ENCODE data around the gene TMEM223. TPM values are rescaled to one million over a fixed set of nuclear protein-coding genes. Genes with fewer than 3 reads are reported as not detected.

Gene TMEM223
- total RNA-seq, 1 donor from 2014 or later = 19.6 TPM

GRCh38 chr11:62799486-62799885 lies 7.7 kb upstream of the TMEM223 start:
- no peaks in the 10 kb centered on the region for H3K9me3 ChIP-seq
- no peaks in the 10 kb centered on the region for H3K27me3 ChIP-seq
- DNase-seq (ENCODE audit: extremely low spot score in 2 of 2) = no peak
- TF ChIP-seq, protein P1, sequence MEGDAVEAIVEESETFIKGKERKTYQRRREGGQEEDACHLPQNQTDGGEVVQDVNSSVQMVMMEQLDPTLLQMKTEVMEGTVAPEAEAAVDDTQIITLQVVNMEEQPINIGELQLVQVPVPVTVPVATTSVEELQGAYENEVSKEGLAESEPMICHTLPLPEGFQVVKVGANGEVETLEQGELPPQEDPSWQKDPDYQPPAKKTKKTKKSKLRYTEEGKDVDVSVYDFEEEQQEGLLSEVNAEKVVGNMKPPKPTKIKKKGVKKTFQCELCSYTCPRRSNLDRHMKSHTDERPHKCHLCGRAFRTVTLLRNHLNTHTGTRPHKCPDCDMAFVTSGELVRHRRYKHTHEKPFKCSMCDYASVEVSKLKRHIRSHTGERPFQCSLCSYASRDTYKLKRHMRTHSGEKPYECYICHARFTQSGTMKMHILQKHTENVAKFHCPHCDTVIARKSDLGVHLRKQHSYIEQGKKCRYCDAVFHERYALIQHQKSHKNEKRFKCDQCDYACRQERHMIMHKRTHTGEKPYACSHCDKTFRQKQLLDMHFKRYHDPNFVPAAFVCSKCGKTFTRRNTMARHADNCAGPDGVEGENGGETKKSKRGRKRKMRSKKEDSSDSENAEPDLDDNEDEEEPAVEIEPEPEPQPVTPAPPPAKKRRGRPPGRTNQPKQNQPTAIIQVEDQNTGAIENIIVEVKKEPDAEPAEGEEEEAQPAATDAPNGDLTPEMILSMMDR (IDR thresholded peaks at IDR 0.05) = no peak
- TF ChIP-seq POLR2A (IDR thresholded peaks at IDR 0.05) (no peak), POLR2AphosphoS5 (IDR thresholded peaks at IDR 0.05; ENCODE audit: insufficient read depth in 1 of 2, low read depth in 1 of 2) (no peak)
- H3K27ac ChIP-seq = no peak overlapping the region
- H3K36me3 ChIP-seq = peaks cover 6 to 93% of the 10 kb centered on the region in 2 donors
- H3K4me1 ChIP-seq = peaks cover 25% of the 10 kb centered on the region
- intact Hi-C loops (cut with DNase I) = no loop called here
- no peak overlapping the region for H3K4me3 ChIP-seq

- peaks cover 12% of the 10 kb centered on the region for H3K4me1 ChIP-seq
- H3K36me3 ChIP-seq = peaks cover 0 to 90% of the 10 kb centered on the region in 2 donors
- no peak overlapping the region for H3K27ac ChIP-seq
- no peaks in the 10 kb centered on the region for H3K27me3 ChIP-seq
- no peak overlapping the region for H3K4me3 ChIP-seq
- TF ChIP-seq POLR2A (IDR thresholded peaks at IDR 0.05) = no peak
- TF ChIP-seq, protein P1 (IDR thresholded peaks at IDR 0.05) = no peak
- TF ChIP-seq POLR2AphosphoS5 (IDR thresholded peaks at IDR 0.05; ENCODE audit: insufficient read depth in 1 of 2, low read depth in 1 of 2) = no peak
- H3K9me3 ChIP-seq = no peaks in the 10 kb centered on the region
- no peak for DNase-seq (ENCODE audit: extremely low spot score in 2 of 2)
- intact Hi-C loops (cut with DNase I) = no loop called here
These were observed 4.5 kb upstream of the TMEM223 start for GRCh38 chr11:62796281-62796680.

DNA sequence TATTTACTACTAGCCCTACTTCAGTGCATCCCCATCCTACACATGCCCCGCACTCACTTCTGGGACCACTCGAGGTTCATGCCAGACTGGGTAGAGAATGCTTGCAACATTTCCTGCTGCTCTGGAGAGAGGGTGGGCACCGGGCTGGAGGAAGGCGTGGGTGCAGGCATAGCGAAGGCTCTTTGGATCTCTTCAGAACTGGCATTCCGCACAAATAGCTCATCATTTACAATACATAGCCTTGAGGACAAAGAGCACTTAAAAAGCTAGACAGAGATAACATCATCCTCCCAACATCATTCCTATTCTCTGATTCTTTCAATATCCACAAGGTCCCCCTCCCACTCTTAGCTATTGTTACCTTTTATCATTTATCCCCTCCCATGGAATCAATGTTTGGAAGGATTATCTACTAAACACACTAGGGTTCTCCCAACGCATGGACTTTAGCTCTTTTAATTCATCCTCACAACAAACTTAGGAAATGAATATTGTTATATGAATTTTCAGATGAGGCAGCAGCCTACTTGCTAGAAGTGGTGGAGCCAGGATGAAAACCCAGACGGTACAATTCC lies 2.5 kb upstream of the TMEM223 start:
- no peak overlapping the region for H3K27ac ChIP-seq
- H3K4me3 ChIP-seq = no peak overlapping the region
- DNase-seq (ENCODE audit: extremely low spot score in 2 of 2) = no peak
- peaks cover 0 to 71% of the 10 kb centered on the region in 2 donors for H3K36me3 ChIP-seq
- TF ChIP-seq POLR2AphosphoS5 (IDR thresholded peaks at IDR 0.05; ENCODE audit: insufficient read depth in 1 of 2, low read depth in 1 of 2) = no peak
- TF ChIP-seq, protein P1 (IDR thresholded peaks at IDR 0.05) = no peak
- no peak for TF ChIP-seq POLR2A (IDR thresholded peaks at IDR 0.05)
- no peaks in the 10 kb centered on the region for H3K9me3 ChIP-seq
- H3K4me1 ChIP-seq = peaks cover 32% of the 10 kb centered on the region
- intact Hi-C loops (cut with DNase I) = no loop called here
- H3K27me3 ChIP-seq = no peaks in the 10 kb centered on the region

DNA sequence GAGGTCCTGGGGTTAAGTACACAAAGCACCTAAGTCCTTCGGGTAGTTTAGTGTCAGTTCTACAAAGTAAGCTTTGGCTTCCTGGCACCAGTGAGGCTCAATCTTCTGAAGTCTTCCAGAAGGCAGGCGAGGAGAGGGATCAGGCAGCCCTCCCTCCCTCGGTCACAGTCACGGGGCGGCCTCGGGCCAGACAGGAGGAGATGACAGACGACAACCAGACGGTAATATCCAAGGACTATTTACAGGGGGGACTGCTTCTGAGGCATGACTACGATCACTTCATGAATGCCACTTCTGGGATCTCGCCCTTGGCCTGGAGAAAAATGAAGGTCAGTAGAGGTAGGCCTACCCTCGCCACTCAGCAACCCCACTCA lies 383 bp upstream of the TMEM223 start:
- H3K27me3 ChIP-seq = no peaks in the 10 kb centered on the region
- peak overlapping the region; percentile 81 for H3K27ac ChIP-seq
- H3K4me1 ChIP-seq = peaks cover 47% of the 10 kb centered on the region
- TF ChIP-seq POLR2A (IDR thresholded peaks at IDR 0.05) (no peak), POLR2AphosphoS5 (IDR thresholded peaks at IDR 0.05; ENCODE audit: insufficient read depth in 1 of 2, low read depth in 1 of 2) (no peak)
- TF ChIP-seq, protein P1 (IDR thresholded peaks at IDR 0.05) = no peak
- H3K36me3 ChIP-seq = peaks cover 0 to 50% of the 10 kb centered on the region in 2 donors
- H3K9me3 ChIP-seq = no peaks in the 10 kb centered on the region
- DNase-seq (ENCODE audit: extremely low spot score in 2 of 2) = no peak
- intact Hi-C loops (cut with DNase I) = no loop called here
- H3K4me3 ChIP-seq = peak overlapping the region; percentile 54 to 89

DNA sequence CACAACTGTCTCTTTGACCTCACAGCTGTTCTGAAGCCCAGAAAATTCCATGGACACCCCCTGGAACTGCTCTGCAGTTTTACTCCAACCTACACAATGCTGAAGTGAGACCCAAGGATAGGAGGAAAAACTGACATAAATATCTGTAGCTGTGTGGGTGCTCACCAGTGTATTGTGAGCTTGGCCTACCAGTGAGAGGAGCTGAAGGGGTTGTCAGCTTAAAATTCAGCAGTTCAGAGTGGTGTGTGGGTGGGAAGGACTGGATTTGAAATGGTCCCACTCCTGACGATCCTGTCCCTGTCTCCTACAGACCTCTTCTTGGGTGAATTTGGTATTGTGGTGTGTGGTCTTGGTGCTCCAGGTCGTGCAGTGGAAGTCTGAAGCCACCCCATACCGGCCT lies 2.2 kb downstream of the TMEM223 start:
- no peak for DNase-seq (ENCODE audit: extremely low spot score in 2 of 2)
- intact Hi-C loops (cut with DNase I) = loop anchor here (5.0 to 10.0 kb wide), 2 partner anchors 45 to 73 kb away; partner anchors contain the start of genes STX5, TEX54 and WDR74
- no peaks in the 10 kb centered on the region for H3K27me3 ChIP-seq
- TF ChIP-seq, protein P1 (IDR thresholded peaks at IDR 0.05) = no peak
- TF ChIP-seq POLR2AphosphoS5 (IDR thresholded peaks at IDR 0.05; ENCODE audit: insufficient read depth in 1 of 2, low read depth in 1 of 2) (no peak), POLR2A (IDR thresholded peaks at IDR 0.05) (no peak)
- peaks cover 0 to 23% of the 10 kb centered on the region in 2 donors for H3K36me3 ChIP-seq
- H3K27ac ChIP-seq = no peak overlapping the region
- H3K4me1 ChIP-seq = peaks cover 57% of the 10 kb centered on the region
- H3K4me3 ChIP-seq = no peak overlapping the region
- H3K9me3 ChIP-seq = no peaks in the 10 kb centered on the region

Data from vagina (tissue), 2 donors.